Activated CD4-positive, alpha-beta memory T cell treated with anti-CD3 and anti-CD28 coated beads, Interleukin-2, amount 10 ng/mL, durations not matched to agents 7 days and 5 days (primary cell): Measurements from ENCODE around the gene ITSN1. TPM values are rescaled to one million over a fixed set of nuclear protein-coding genes. Genes with fewer than 3 reads are reported as not detected.
A peak's percentile ranks its signal among the peaks of the same experiment; 100 is the strongest.

Experiments used
- CTCF ChIA-PET: fragments of 350-600 bp; sonication (Branson Sonifier 250); formaldehyde crosslinking; loops from one replicate; lab custom pipeline; 2021; ENCODE audit warnings: antibody characterized with exemption, inconsistent platforms; lab: Charles Lee
- POLR2A ChIA-PET: fragments of 350-600 bp; sonication (Branson Sonifier 250); formaldehyde crosslinking; loops from one replicate; lab custom pipeline; 2021; ENCODE audit warnings: antibody characterized with exemption; lab: Charles Lee
- DNase-seq: peaks from one replicate; pipeline ENCODE4 v3.0.0-alpha.2; 2020
- H3K27ac Mint-ChIP-seq: one replicate; pipeline ENCODE4 v1.8.0; 2021; ENCODE audit warnings: mild to moderate bottlenecking, mixed read lengths
- H3K27me3 Mint-ChIP-seq: one replicate; pipeline ENCODE4 v1.8.0; 2021; ENCODE audit warnings: mixed read lengths
- H3K36me3 Mint-ChIP-seq: one replicate; pipeline ENCODE4 v1.8.0; 2021; ENCODE audit warnings: low read depth, mixed read lengths
- H3K4me1 Mint-ChIP-seq: one replicate; pipeline ENCODE4 v1.8.0; 2021; ENCODE audit warnings: mixed read lengths
- H3K4me3 Mint-ChIP-seq: one replicate; pipeline ENCODE4 v1.8.0; 2021; ENCODE audit warnings: mild to moderate bottlenecking, mixed read lengths
- H3K9me3 Mint-ChIP-seq: one replicate; pipeline ENCODE4 v1.8.0; 2021; ENCODE audit warnings: mixed read lengths
- total RNA-seq, 2 experiments: library from RNA; stranded (reverse); gene quantifications; one replicate each; pipeline ENCODE4 v1.2.3, GENCODE V29; 2021

ITSN1 gene
- total RNA-seq, 2 experiments from 2014 or later, result 2.7 to 4.0 TPM

- Mint-ChIP-seq H3K27ac (no peak overlapping the region), H3K4me3 (no peak overlapping the region), H3K4me1 (peaks cover 64% of the 10 kb centered on the region), H3K9me3 (peaks cover 20% of the 10 kb centered on the region), H3K36me3 (peaks cover 70% of the 10 kb centered on the region), H3K27me3 (no peaks in the 10 kb centered on the region)
- POLR2A ChIA-PET, result interaction anchor here (0.6 to 3.5 kb wide), 4 partner anchors 11 to 38 kb away, joined by 3 to 22 read pairs (median 5); no protein-coding TSS in a partner anchor
- CTCF ChIA-PET, result no interaction called here
- DNase-seq, result no peak
Observed at GRCh38 chr21:33943293-33943692, 301.0 kb downstream of the ITSN1 start.

- H3K27me3 Mint-ChIP-seq, result no peaks in the 10 kb centered on the region
- DNase-seq, result no peak
- H3K4me3 Mint-ChIP-seq, result no peak overlapping the region
- ChIA-PET POLR2A (interaction anchor here (0.7 to 3.5 kb wide), 3 partner anchors 12 to 918 kb away, joined by 3 to 22 read pairs (median 7); no protein-coding TSS in a partner anchor), CTCF (no interaction called here)
- peaks cover 63% of the 10 kb centered on the region for H3K36me3 Mint-ChIP-seq
- H3K4me1 Mint-ChIP-seq, result peaks cover 65% of the 10 kb centered on the region
- peaks cover 16% of the 10 kb centered on the region for H3K9me3 Mint-ChIP-seq
- no peak overlapping the region for H3K27ac Mint-ChIP-seq
Observed at GRCh38 chr21:33944185-33944763, 302.0 kb downstream of the ITSN1 start.

DNA sequence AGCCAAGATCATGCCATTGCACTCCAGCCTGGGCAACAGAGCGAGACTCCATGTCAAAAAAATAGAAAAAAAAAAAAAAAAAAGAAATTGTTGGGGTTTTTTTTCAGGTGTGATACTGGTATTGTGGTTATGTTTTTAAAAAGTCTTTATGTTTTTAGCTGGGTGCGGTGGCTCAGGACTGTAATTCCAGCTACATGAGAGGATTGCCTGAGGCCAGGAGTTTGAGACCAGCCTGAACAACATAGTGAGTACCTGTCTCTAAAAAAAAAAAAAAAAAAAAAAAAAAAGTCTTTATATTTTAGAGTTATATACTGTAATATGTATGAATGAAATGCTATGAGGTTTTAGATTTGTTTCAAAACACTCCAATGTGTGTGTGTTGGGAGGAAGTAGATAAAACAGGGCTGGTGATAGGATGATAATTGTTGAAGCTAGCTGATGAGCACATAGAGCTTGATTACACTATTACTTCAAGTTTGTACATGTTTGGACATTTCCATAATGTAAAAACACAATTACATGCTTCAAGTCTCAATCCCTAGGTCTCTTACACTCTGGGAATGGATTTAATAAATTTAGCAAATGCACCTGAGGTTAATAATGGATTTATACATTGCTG lies 303.5 kb downstream of the ITSN1 start:
- POLR2A ChIA-PET, result interaction anchor here (0.6 to 9.9 kb wide), 3 partner anchors 10 to 669 kb away, joined by 3 to 405 read pairs (median 3); partner anchors contain the start of gene RCAN1
- Mint-ChIP-seq H3K36me3 (peaks cover 57% of the 10 kb centered on the region), H3K27me3 (no peaks in the 10 kb centered on the region), H3K4me1 (peaks cover 68% of the 10 kb centered on the region), H3K4me3 (no peak overlapping the region), H3K27ac (peak overlapping the region; percentile 62), H3K9me3 (peaks cover 16% of the 10 kb centered on the region)
- no peak for DNase-seq
- CTCF ChIA-PET, result interaction anchor here (0.6 to 1.0 kb wide), 4 partner anchors 8 to 685 kb away, joined by 3 to 4 read pairs (median 3); no protein-coding TSS in a partner anchor

- DNase-seq, result peak; percentile 87
- ChIA-PET POLR2A (interaction anchor here (0.9 to 9.9 kb wide), 14 partner anchors 11 to 251 kb away, joined by 3 to 405 read pairs (median 12); partner anchors contain the start of genes MRPS6 and SLC5A3), CTCF (interaction anchor here (0.9 to 3.8 kb wide), 7 partner anchors 9 to 128 kb away, joined by 3 to 41 read pairs (median 20); no protein-coding TSS in a partner anchor)
- Mint-ChIP-seq H3K36me3 (peaks cover 61% of the 10 kb centered on the region), H3K9me3 (peaks cover 14% of the 10 kb centered on the region), H3K4me1 (peaks cover 77% of the 10 kb centered on the region), H3K27me3 (no peaks in the 10 kb centered on the region), H3K4me3 (peak overlapping the region; percentile 68), H3K27ac (peak overlapping the region; percentile 99)
Observed at GRCh38 chr21:33947451-33948095, 305.3 kb downstream of the ITSN1 start.

GRCh38 chr21:33948096-33948950 lies 306.0 kb downstream of the ITSN1 start:
- DNase-seq, result peak; percentile 93
- Mint-ChIP-seq H3K4me1 (peaks cover 79% of the 10 kb centered on the region), H3K27ac (peak overlapping the region; percentile 99), H3K9me3 (peaks cover 12% of the 10 kb centered on the region), H3K4me3 (peak overlapping the region; percentile 68), H3K36me3 (peaks cover 63% of the 10 kb centered on the region), H3K27me3 (no peaks in the 10 kb centered on the region)
- POLR2A ChIA-PET, result interaction anchor here (0.6 to 9.9 kb wide), 25 partner anchors 11 to 250 kb away, joined by 3 to 405 read pairs (median 6); partner anchors contain the start of genes ATP5PO, MRPS6 and SLC5A3
- CTCF ChIA-PET, result interaction anchor here (0.5 to 3.8 kb wide), 11 partner anchors 10 to 1564 kb away, joined by 3 to 41 read pairs (median 8); partner anchors contain the start of genes MRPS6 and SLC5A3

GRCh38 chr21:33948951-33949444 lies 306.7 kb downstream of the ITSN1 start:
- H3K4me3 Mint-ChIP-seq, result peak overlapping the region; percentile 68

More at GRCh38 chr21:33948951-33949444, 306.7 kb downstream of the ITSN1 start:
- Mint-ChIP-seq H3K9me3 (peaks cover 12% of the 10 kb centered on the region), H3K27me3 (no peaks in the 10 kb centered on the region), H3K4me1 (peaks cover 79% of the 10 kb centered on the region), H3K27ac (peak overlapping the region; percentile 99), H3K36me3 (peaks cover 60% of the 10 kb centered on the region)
- peak; percentile 34 for DNase-seq
- ChIA-PET CTCF (interaction anchor here (0.5 to 3.8 kb wide), 11 partner anchors 11 to 1563 kb away, joined by 3 to 41 read pairs (median 8); partner anchors contain the start of genes MRPS6 and SLC5A3), POLR2A (interaction anchor here (0.6 to 9.9 kb wide), 22 partner anchors 10 to 249 kb away, joined by 3 to 405 read pairs (median 6); partner anchors contain the start of genes ATP5PO, MRPS6 and SLC5A3)

Other genes starting within 250 kb of the ITSN1 start
- 1 to 10 TPM; 4.6 to 4.7 TPM for gene IFNGR2, start 239.1 kb upstream of the ITSN1 start, total RNA-seq
- 10 to 100 TPM; 26.5 to 28.2 TPM for gene TMEM50B, start 162.5 kb upstream of the ITSN1 start, total RNA-seq
- under 1 TPM; 0.55 to 0.60 TPM for gene DNAJC28, start 150.8 kb upstream of the ITSN1 start, total RNA-seq
- 100 to 1,000 TPM; 108 to 111 TPM for gene GART, start 100.4 kb upstream of the ITSN1 start, total RNA-seq
- 100 to 1,000 TPM; 279 to 290 TPM for gene SON, start 99.5 kb upstream of the ITSN1 start, total RNA-seq
- gene DONSON, start 53.8 kb upstream of the ITSN1 start, total RNA-seq, result 10 to 100 TPM; 35.4 to 35.5 TPM
- 10 to 100 TPM; 33.6 to 39.3 TPM for gene CRYZL1, start 760 bp upstream of the ITSN1 start, total RNA-seq